Stimulated activated CD8-positive, alpha-beta memory T cell treated with anti-CD3 and anti-CD28 coated beads, Interleukin-4, amount 100 ng/mL, for 4 hours (primary cell): Measurements from ENCODE around the gene UBTD1.
"Not testable (repeated sequence)": the region's sequence is repeated elsewhere in the genome, so short reads cannot be mapped to it uniquely, and the experiment has no call there.

Experiments used
- DNase-seq, 2 donors: peaks; one replicate each; pipeline ENCODE4 v3.0.0-alpha.2; 2020; ENCODE audit warnings: low read depth in 2 of 2, low spot score in 1 of 2

Gene UBTD1

DNA sequence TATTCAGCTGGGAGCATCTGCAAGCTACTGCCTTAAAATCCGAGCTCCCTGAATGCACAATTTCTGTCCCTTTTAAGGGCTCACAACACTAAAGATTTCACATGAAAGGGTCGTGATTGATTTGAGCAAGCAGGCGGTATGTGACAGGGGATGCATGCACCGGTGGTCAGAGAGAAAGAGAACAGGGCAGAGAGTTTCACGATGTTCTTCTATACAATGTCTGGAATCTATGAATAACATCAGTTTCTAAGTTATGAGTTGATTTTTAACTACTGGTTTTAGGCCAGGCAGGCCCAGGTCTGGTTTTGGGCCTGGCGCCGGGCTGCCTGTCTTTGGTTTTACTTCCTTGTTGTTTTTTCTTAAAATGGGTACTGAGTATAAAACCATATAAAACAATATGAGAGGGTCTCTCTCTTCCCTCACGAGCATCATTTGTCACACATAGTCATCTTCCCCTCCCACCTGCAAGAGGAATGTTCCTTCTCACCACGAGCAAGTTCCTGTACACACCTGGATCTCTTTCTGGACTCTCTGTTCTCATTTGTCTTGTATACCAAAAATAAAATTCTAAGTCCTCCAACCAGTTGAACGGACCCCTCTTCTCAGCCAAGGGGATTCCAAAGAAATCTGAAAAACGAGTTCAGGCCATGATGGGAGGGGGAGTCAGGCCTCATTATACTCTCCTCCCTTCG lies 62.8 kb downstream of the UBTD1 start:
- not testable (repeated sequence) for DNase-seq

DNA sequence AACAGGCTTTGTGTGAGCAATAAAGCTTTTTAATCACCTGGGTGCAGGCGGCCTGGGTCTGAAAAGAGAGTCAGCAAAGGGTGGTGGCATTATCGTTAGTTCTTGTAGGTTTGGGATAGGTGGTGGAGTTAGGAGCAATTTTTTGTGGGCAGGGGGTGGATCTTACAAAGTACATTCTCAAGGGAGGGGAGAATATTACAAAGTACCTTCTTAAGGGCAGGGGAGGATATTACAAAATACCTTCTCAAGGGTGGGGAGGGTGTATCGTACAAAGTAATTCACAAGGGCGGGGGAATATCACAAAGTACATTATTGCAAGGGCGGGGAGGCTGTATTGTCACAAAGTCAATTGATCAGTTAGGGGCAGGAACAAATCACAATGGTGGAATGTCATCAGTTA lies 63.6 kb downstream of the UBTD1 start:
- DNase-seq, result not testable (repeated sequence)

DNA sequence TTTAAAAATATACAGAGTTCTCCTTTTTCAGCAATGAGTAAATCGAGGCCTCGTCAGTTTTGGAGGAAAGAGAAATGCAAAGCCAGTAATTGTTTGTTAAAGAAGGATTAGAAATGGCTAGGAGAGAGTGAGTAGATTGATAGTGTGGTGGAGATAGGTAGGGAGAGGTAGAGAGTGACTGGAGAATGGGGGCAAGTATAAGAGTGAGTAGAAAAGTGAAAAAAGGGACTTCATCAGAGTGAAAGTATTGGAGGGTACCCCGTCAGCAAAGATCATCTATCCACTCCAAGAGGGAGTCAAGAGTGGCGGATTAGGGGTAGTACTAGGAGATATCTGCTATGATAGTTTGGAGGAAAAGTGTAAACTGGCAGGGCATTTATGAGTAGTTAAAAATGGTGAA lies 64.6 kb downstream of the UBTD1 start:
- no peak for DNase-seq

DNA sequence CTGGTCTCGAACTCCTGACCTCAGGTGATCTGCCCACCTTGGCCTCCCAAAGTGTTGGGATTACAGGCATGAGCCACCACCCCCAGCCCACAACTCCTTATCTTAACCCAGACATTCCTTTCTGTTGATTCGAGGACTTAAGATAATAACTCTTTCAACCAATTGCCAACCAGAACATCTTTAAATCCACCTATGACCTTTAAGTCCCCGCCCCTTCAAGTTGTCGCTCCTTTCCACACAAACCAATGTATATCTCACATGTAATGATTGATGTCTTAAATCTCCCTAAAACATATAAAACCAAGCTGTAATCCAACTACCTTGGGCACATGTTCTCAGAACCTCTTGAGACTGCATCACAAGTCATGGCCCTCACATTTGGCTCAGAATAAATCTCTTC lies 66.1 kb downstream of the UBTD1 start:
- DNase-seq, result no peak

DNA sequence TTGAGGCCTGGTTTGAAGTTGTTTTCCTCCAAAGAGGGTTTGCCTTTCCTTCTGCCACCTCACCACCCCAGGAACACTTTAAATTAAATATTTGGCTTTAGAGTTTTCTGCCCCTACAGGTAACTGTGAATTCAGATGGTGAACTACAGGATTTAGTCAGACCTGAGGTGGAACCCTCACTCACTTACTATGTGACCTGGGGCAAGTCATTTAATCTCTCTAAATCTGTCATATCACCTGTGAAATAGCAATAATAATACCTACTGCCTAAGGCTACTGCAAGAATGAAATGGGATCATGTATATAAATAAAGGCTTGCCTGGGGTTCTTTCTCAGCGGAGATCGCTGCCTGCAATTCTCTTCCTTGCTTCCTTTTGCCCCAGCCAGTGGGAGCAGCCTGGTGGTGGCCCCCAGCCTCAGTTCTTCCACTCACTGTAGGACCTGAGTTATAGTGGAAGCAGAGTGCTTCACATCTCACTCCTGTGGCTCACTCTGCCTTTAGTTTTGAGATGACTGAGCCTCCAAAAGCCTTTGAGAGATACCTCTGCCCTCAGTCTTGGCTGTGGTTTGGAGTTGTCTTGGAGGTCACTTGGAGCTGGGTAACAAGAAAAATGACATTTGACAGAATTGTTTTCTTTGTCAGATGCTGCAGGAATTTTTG lies 67.7 kb downstream of the UBTD1 start:
- DNase-seq, result no peak

DNA sequence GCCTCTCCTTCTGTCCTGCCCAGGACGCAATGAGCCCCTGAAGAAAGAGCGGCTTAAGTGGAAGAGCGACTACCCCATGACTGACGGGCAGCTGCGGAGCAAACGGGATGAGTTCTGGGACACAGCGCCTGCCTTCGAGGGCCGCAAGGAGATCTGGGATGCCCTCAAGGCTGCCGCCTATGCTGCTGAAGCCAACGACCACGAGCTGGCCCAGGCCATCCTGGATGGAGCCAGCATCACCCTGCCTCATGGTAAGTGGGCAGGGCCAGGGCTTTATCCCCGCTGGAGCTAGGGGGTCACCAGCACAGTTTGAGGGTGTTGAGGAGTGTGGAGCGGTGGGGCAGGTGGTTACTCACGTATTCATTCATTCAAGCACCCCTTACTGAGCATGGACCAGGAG lies 69.2 kb downstream of the UBTD1 start:
- DNase-seq, result no peak

DNA sequence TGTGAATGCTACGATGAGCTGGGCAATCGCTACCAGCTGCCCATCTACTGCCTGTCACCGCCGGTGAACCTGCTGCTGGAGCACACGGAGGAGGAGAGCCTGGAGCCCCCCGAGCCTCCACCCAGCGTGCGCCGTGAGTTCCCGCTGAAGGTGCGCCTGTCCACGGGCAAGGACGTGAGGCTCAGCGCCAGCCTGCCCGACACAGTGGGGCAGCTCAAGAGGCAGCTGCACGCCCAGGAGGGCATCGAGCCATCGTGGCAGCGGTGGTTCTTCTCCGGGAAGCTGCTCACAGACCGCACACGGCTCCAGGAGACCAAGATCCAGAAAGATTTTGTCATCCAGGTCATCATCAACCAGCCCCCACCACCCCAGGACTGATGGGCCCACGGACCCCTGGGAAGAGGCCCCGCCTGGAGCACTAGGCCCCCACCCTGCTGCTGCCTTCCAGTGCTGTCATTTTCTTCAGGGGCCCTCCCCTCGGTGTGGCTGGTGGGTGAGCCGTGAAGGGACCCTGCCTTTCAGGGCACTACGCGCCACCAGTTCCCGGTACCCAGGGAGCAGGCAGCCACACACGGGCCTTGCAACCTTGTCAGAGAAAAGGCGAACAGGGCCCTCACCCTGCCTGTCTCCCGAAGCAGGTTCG lies 71.5 kb downstream of the UBTD1 start:
- no peak for DNase-seq

GRCh38 chr10:97570789-97571471 lies 72.2 kb downstream of the UBTD1 start:
- DNase-seq, result no peak

DNA sequence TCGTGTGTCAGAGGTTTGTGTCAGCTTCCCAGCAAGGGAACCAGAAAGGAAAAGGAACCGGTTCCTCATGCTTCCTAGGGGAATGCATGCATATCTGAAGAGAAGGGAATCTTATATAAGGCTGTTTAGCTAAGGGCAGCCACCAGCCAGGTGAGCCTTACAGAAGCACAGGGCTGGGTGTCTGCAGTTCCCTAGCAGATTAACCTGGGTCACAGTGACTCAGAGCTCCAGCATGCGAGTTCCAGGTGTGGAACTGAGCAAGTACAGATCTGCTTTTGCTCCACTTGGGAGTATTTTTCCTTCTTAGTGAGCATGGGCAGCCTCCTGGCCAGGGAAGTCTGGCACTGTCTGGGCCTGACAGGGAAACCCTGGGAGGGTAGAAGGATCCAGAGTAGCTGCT lies 72.9 kb downstream of the UBTD1 start:
- DNase-seq, result no peak

GRCh38 chr10:97572214-97572989 lies 73.7 kb downstream of the UBTD1 start, which contains the start of gene ANKRD2:
TSS of gene ANKRD2 (plus strand) at chr10:97572779. CDS start at chr10:97572789, 10 bp downstream.
- DNase-seq, result no peak

DNA sequence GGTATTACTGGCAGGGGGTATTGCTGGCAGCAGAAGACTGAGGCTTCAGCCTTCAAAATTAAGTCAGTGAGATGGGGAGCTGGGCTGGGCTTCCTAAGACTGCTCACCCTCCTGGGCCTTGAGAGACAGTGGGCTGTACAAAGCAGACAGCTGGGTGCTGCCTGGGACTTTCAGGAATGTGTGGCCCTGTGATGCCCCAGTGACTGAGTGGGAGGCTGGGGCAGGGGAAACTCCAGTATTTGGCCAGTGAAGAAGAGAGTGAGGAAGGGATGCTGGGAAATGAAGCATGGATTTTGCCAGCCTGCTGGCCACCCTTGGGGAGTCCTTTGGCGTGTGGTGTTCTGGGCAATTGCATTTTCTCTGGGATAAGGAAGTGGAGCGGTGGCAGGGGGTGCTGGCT lies 74.3 kb downstream of the UBTD1 start:
- no peak for DNase-seq

- no peak for DNase-seq
Measured at GRCh38 chr10:97573672-97574071, 74.9 kb downstream of the UBTD1 start.

DNA sequence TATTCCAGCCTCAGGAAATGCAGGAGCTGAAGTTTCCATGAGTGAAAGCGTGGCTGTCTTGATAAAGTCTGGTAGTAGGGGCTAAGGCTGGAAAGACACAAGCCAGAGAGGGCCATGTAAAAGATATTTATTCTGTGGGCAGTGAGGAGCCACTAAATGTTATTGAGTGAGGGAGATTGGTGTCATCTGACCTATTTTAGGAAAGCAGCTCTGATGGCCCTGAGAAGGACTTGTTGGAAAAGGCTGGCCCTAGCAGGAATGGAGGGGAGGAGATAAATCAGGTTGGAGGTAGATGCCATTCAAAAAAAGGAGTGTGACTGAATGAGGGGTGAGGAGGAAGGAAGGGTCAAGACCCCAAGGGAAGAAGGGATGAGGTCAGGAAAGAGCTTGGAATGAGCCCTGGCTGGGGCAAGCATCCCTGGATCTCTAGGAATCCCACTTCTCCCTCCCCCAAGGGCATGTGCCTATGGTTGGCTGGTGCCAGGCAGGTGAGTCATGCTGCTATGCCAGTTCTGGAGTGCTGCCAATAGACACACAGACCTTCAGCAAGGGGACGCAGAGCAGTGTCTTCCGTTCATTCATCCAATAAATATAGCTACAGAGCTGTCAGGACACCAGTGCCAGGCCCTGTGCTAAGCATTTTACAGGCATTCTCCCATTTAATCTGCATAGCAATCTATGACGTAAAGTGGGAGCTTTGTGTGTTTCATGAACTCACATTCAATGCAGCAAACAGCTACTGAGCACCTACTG lies 75.8 kb downstream of the UBTD1 start:
- DNase-seq, result no peak

DNA sequence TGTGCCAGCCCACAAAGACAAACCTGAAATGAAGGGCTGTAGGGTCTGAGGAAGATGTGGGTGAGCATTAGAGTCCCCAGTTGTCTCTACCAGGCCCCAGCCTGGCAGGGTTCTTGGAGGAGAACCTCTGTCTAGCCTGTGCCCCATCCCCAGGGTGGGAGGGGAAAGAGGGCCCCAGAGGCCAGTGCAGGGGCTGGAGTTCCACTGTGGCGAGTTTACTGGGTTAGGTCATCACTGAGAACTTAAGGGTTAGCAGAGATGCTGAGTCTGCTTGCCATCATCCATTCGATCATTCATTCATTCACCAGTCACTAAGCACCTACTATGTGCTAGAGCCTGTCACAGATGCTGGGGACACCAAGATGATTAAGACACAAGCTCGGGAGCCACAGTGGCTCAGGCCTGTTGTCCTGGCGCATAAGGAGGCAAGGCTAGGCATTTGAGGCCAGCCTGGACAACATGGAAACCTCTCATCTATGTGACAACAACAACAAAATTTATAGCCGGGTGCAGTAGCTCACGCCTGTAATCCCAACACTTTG lies 76.5 kb downstream of the UBTD1 start:
- DNase-seq, result no peak

- not testable (repeated sequence) for DNase-seq
Measured at GRCh38 chr10:97576487-97576886, 77.8 kb downstream of the UBTD1 start.

DNA sequence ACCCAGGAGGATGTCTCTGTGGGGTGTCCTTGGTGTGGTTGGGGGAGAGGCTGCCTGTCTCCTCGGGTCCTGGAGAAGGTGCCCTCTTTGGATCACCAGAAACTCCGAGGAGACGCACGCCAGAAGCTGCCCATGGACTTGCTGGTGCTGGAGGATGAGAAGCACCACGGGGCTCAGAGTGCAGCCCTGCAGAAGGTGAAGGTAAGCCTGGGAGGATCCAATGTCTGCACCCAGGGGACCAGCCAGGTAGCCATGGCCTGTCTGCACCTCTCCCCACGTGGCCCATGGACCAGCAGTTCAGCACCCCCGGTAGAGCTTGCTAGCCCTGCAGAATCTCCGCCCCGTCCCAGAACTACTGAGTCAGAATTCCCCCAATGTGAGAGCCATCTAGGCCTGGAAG lies 79.0 kb downstream of the UBTD1 start:
- DNase-seq, result no peak

- no peak for DNase-seq
Measured at GRCh38 chr10:97578171-97578844, 79.6 kb downstream of the UBTD1 start.

- no peak for DNase-seq
Measured at GRCh38 chr10:97580421-97581367, 82.0 kb downstream of the UBTD1 start.
